ENCODE data around the gene TAL1. TPM values are rescaled to one million over a fixed set of nuclear protein-coding genes. Genes with fewer than 3 reads are reported as not detected.
A peak's percentile ranks its signal among the peaks of the same experiment; 100 is the strongest.

The TAL1 gene
- total and polyA plus RNA-seq, 2 of the 8 experiments (the other 6 are each of a cell fraction or from before 2014, with no cell fraction given) = 0.09 to 0.15 TPM

GRCh38 chr1:47182676-47183235 lies 49.3 kb downstream of the TAL1 start:
- DNase-seq (ENCODE audit: low read depth in 1 of 2, low spot score in 2 of 2) (no peak), FAIRE-seq (no peak)
- no peak overlapping the region for H3K4me3 ChIP-seq (ENCODE audit: extremely low read depth in 1 of 4, insufficient read depth in 2 of 4, low read depth in 3 of 4, low read length in 4 of 4)
- H2BK5ac ChIP-seq (ENCODE audit: low read depth, low read length) = no peak overlapping the region
- H2BK15ac ChIP-seq (ENCODE audit: low read length) = no peak overlapping the region
- H4K20me1 ChIP-seq (replicated peaks in 1 of 2; ENCODE audit: control insufficient read depth in 1 of 2, insufficient read depth in 2 of 2, low read length in 2 of 2) = no peaks in the 10 kb centered on the region
- no peak overlapping the region for H4K91ac ChIP-seq (replicated peaks; ENCODE audit: insufficient read length, low read length)
- peaks cover 0 to 10% (median 2%) of the 10 kb centered on the region in 4 experiments; a peak in 4 of 7 replicates for H3K4me1 ChIP-seq (replicated peaks in 1 of 4; ENCODE audit: control insufficient read depth in 3 of 4, insufficient read depth in 4 of 4, low read length in 3 of 4)
- H4K8ac ChIP-seq (ENCODE audit: extremely low read depth, insufficient read depth, low read length) = 0 out of 2 replicates have a peak overlapping the region, but pooled peaks have one; percentile 20
- H2AK5ac ChIP-seq (ENCODE audit: low read depth, low read length) = no peak overlapping the region
- no peaks in the 10 kb centered on the region for H3K9me3 ChIP-seq (ENCODE audit: insufficient read depth in 2 of 2, low read depth in 1 of 2, low read length in 1 of 2)
- no peak overlapping the region for H4K5ac ChIP-seq (ENCODE audit: insufficient read length, low read depth, low read length)
- no peak overlapping the region for H3K4me2 ChIP-seq (ENCODE audit: insufficient read depth in 1 of 2, low read depth in 2 of 2, low read length in 2 of 2)
- peaks cover 9% of the 10 kb centered on the region; the same call in 1 of the 2 replicates for H3K23me2 ChIP-seq (ENCODE audit: low read depth, low read length)
- ChIA-PET CTCF (ENCODE audit: partially characterized antibody) (interaction anchor here (0.6 to 14.4 kb wide), 6 partner anchors 9 to 255 kb away, joined by 3 to 207 read pairs (median 4); partner anchors contain the start of genes FOXD2 and PDZK1IP1), POLR2A (ENCODE audit: partially characterized antibody) (interaction anchor here (1.5 kb wide), 1 partner anchor 41 kb away, joined by 3 read pairs; no protein-coding TSS in a partner anchor)
- H3K79me2 ChIP-seq (ENCODE audit: control insufficient read depth in 1 of 2, insufficient read depth in 2 of 2, low read length in 2 of 2) = no peaks in the 10 kb centered on the region
- no peaks in the 10 kb centered on the region for H3K36me3 ChIP-seq (ENCODE audit: control insufficient read depth in 2 of 4, insufficient read depth in 4 of 4, low read length in 3 of 4)
- H2BK120ac ChIP-seq (replicated peaks; ENCODE audit: low read depth, low read length) = no peak overlapping the region
- no peak overlapping the region for H2AFZ ChIP-seq (ENCODE audit: low read length)
- H3K14ac ChIP-seq (ENCODE audit: insufficient read length) = no peak overlapping the region
- peaks cover 0 to 13% (median 12%) of the 10 kb centered on the region in 4 experiments; a peak in 5 of 7 replicates for H3K27me3 ChIP-seq (replicated peaks in 1 of 4; ENCODE audit: control insufficient read depth in 3 of 4, extremely low read depth in 1 of 4, insufficient read depth in 3 of 4, low read length in 3 of 4)
- no peak overlapping the region for H3K23ac ChIP-seq (ENCODE audit: insufficient read length)
- peak overlapping the region; percentile 61; the same call in 1 of the 2 replicates for H2BK20ac ChIP-seq (ENCODE audit: low read length)
- H3K27ac ChIP-seq (ENCODE audit: low read depth, low read length) = no peak overlapping the region
- no peaks in the 10 kb centered on the region for H3K79me1 ChIP-seq (ENCODE audit: low read depth, low read length)
- H3K56ac ChIP-seq (replicated peaks; ENCODE audit: insufficient read length, low read depth, low read length) = no peak overlapping the region
- 94% methylated on average over 7 of the region's 7 CpGs; no CpG with 5 or more reads in 1 of the 2 experiments for WGBS, 2 experiments (ENCODE audit: extremely low coverage in 1 of 2, insufficient coverage in 1 of 2, insufficient read length in 1 of 2, insufficient replicate concordance in 2 of 2, low coverage in 1 of 2, low lambda C conversion rate in 2 of 2, missing lambda C conversion rate in 1 of 2)
- no peak overlapping the region for H2BK12ac ChIP-seq (ENCODE audit: low read depth, low read length)
- no peak overlapping the region for H3K9ac ChIP-seq (replicated peaks in 1 of 4; ENCODE audit: extremely low read depth in 1 of 4, low read depth in 3 of 4, low read length in 3 of 4)
- no peak overlapping the region for H3K18ac ChIP-seq (ENCODE audit: extremely low read depth, low read length)
- H3K4ac ChIP-seq (replicated peaks; ENCODE audit: insufficient read length, low read depth, low read length) = no peak overlapping the region
- TF ChIP-seq NANOG (IDR thresholded peaks at IDR 0.05; ENCODE audit: insufficient read depth, low read depth, low read length, poor library complexity, severe bottlenecking) = no peak
- TF ChIP-seq ASH2L (IDR thresholded peaks at IDR 0.05; ENCODE audit: low read length) = no peak
- TF ChIP-seq SIN3A (conservative IDR thresholded peaks at IDR 0.05 in 1 of 2, IDR thresholded peaks at IDR 0.05 in 1 of 2; ENCODE audit: low read depth in 1 of 2, low read length in 2 of 2) = no peak
- no peak for TF ChIP-seq HDAC2 (IDR thresholded peaks at IDR 0.05; ENCODE audit: borderline replicate concordance in 1 of 2, low read depth in 2 of 2, low read length in 2 of 2)
- TF ChIP-seq HDAC6 (IDR thresholded peaks at IDR 0.05; ENCODE audit: low read depth, low read length) = no peak
- no peak for TF ChIP-seq CBX8 (IDR thresholded peaks at IDR 0.05; ENCODE audit: borderline replicate concordance, low read depth, low read length)
- no peak for TF ChIP-seq POLR2AphosphoS5 (IDR thresholded peaks at IDR 0.05; ENCODE audit: low read depth, low read length)
- no peak for TF ChIP-seq CBX5 (IDR thresholded peaks at IDR 0.05; ENCODE audit: low read depth, low read length)
- TF ChIP-seq KDM5A (IDR thresholded peaks at IDR 0.05; ENCODE audit: low read length) = no peak
- no peak for TF ChIP-seq BACH1 (IDR thresholded peaks at IDR 0.05; ENCODE audit: low read length)
- TF ChIP-seq SUZ12 (IDR thresholded peaks at IDR 0.05; ENCODE audit: low read length) = no peak
- no peak for TF ChIP-seq SIRT6 (IDR thresholded peaks at IDR 0.05; ENCODE audit: low read length)
- TF ChIP-seq RFX5 (IDR thresholded peaks at IDR 0.05; ENCODE audit: borderline replicate concordance, low read depth, low read length) = no peak

All from H1 (cell line).